ENCODE data around the gene ATP13A2.

- TF ChIP-seq CTCF (conservative IDR thresholded peaks at IDR 0.05; ENCODE audit: low read length) (no peak), EZH2phosphoT487 (IDR thresholded peaks at IDR 0.05; ENCODE audit: borderline replicate concordance) (no peak)
These were observed 7.0 kb downstream of the ATP13A2 start for GRCh38 chr1:17004466-17005364.

Measured in Loucy (cell line).